ENCODE results near the gene MMP14. TPM values are rescaled to one million over a fixed set of nuclear protein-coding genes. Genes with fewer than 3 reads are reported as not detected.

Gene MMP14
- total and polyA plus RNA-seq, 2 of the 8 experiments (the other 6 are each of a cell fraction or from before 2014, with no cell fraction given), result 58.2 to 86.8 TPM

- TF ChIP-seq CHD7 (IDR thresholded peaks at IDR 0.05; ENCODE audit: insufficient replicate concordance, low read length), result no peak
- TF ChIP-seq ATF3 (IDR thresholded peaks at IDR 0.05; ENCODE audit: insufficient read depth, low read depth, low read length), result no peak
- TF ChIP-seq RXRA (IDR thresholded peaks at IDR 0.05; ENCODE audit: insufficient read depth, low read depth, low read length), result no peak
Observed at GRCh38 chr14:22800346-22800745, 36.0 kb upstream of the MMP14 start (continued).

All from H1 (cell line).